GM19025 (cell line): ENCODE results near the gene HACL1.

ENCODE experiments used
- ATAC-seq: cut with Tn5 transposase; IDR thresholded peaks from one replicate; pipeline ENCODE4 v1.9.1; 2021; ENCODE audit warnings: mild to moderate bottlenecking, low read depth, moderate library complexity; ENCODE audit not compliant: unreplicated experiment

HACL1 gene

GRCh38 chr3:15585111-15585845 is 16.1 kb downstream of the HACL1 start:
- ATAC-seq: no peak

- no peak for ATAC-seq
Observed at GRCh38 chr3:15581471-15582394, 19.6 kb downstream of the HACL1 start.

- ATAC-seq: no peak
Observed at GRCh38 chr3:15579051-15579450, 22.3 kb downstream of the HACL1 start.

- ATAC-seq: no peak
Observed at GRCh38 chr3:15578289-15578867, 23.0 kb downstream of the HACL1 start.

GRCh38 chr3:15576475-15576874 is 24.9 kb downstream of the HACL1 start:
- ATAC-seq: no peak

- no peak for ATAC-seq
Observed at GRCh38 chr3:15575446-15575845, 25.9 kb downstream of the HACL1 start.

- ATAC-seq: no peak
Observed at GRCh38 chr3:15572138-15572537, 29.2 kb downstream of the HACL1 start.

GRCh38 chr3:15563190-15563589 is 38.2 kb downstream of the HACL1 start:
- no peak for ATAC-seq

- no peak for ATAC-seq
Observed at GRCh38 chr3:15562560-15562959, 38.8 kb downstream of the HACL1 start.

GRCh38 chr3:15558581-15558980 is 42.8 kb downstream of the HACL1 start:
- no peak for ATAC-seq

- ATAC-seq: no peak
Observed at GRCh38 chr3:15557511-15557946, 43.8 kb downstream of the HACL1 start.

- ATAC-seq: peak; percentile 74
Observed at GRCh38 chr3:15556512-15556911, 44.9 kb downstream of the HACL1 start.

GRCh38 chr3:15553749-15554148 is 47.6 kb downstream of the HACL1 start:
- no peak for ATAC-seq

- no peak for ATAC-seq
Observed at GRCh38 chr3:15551902-15552301, 49.5 kb downstream of the HACL1 start.

GRCh38 chr3:15549846-15550245 is 51.5 kb downstream of the HACL1 start:
- ATAC-seq: no peak

- no peak for ATAC-seq
Observed at GRCh38 chr3:15542614-15543013, 58.8 kb downstream of the HACL1 start.

GRCh38 chr3:15541371-15541770 is 60.0 kb downstream of the HACL1 start:
- no peak for ATAC-seq

- no peak for ATAC-seq
Observed at GRCh38 chr3:15539066-15539465, 62.3 kb downstream of the HACL1 start.

- no peak for ATAC-seq
Observed at GRCh38 chr3:15538345-15538744, 63.0 kb downstream of the HACL1 start.

- ATAC-seq: no peak
Observed at GRCh38 chr3:15536856-15537255, 64.5 kb downstream of the HACL1 start.

- ATAC-seq: no peak
Observed at GRCh38 chr3:15535732-15536131, 65.6 kb downstream of the HACL1 start.
